Measurements from ENCODE around the gene ST3GAL3. TPM values are rescaled to one million over a fixed set of nuclear protein-coding genes. Genes with fewer than 3 reads are reported as not detected.
A peak's percentile ranks its signal among the peaks of the same experiment; 100 is the strongest.

ST3GAL3 gene
- total and polyA plus RNA-seq, 10 of the 15 experiments (the other 5 are each of a cell fraction or from before 2014, with no cell fraction given) = 1.2 to 19.3 (median 11.0) TPM

DNA sequence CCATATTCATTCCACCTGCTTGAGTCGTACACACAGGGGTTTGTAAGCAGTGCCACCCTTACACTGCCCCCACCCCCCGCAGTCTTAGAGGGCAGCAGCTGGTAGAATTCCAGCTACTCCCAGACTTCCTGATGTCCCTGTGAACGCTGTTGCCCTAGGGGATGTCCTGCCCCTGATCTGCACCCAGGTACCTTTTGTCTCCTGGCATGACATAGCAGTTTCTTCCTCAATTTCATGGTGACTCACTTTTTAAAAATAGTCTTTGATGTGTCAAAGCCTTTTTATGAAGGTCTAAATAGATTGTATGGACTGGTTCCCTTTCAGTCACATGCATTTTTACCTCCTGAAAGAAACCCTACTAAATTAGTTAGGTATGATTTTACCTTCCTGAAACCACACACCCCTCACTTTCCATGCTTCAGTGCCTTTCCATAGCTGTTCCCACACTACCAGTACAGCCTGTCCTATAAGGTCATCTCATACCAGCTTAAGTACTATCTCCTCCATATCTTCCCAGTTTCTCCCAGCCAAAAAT is 76.4 kb downstream of the ST3GAL3 start (continued):
- TF ChIP-seq, protein P1, sequence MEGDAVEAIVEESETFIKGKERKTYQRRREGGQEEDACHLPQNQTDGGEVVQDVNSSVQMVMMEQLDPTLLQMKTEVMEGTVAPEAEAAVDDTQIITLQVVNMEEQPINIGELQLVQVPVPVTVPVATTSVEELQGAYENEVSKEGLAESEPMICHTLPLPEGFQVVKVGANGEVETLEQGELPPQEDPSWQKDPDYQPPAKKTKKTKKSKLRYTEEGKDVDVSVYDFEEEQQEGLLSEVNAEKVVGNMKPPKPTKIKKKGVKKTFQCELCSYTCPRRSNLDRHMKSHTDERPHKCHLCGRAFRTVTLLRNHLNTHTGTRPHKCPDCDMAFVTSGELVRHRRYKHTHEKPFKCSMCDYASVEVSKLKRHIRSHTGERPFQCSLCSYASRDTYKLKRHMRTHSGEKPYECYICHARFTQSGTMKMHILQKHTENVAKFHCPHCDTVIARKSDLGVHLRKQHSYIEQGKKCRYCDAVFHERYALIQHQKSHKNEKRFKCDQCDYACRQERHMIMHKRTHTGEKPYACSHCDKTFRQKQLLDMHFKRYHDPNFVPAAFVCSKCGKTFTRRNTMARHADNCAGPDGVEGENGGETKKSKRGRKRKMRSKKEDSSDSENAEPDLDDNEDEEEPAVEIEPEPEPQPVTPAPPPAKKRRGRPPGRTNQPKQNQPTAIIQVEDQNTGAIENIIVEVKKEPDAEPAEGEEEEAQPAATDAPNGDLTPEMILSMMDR (IDR thresholded peaks at IDR 0.05 in 2 of 3, conservative IDR thresholded peaks at IDR 0.05 in 1 of 3; ENCODE audit: control insufficient read depth in 2 of 3, extremely low read depth in 1 of 3, insufficient read depth in 1 of 3, low read depth in 3 of 3, low read length in 3 of 3) = no peak
- TF ChIP-seq BHLHE40 (IDR thresholded peaks at IDR 0.05; ENCODE audit: borderline replicate concordance in 1 of 2, low read depth in 2 of 2, low read length in 1 of 2) (peak; percentile 60 to 71), ATF7 (IDR thresholded peaks at IDR 0.05; ENCODE audit: low read depth) (peak; percentile 79), JUND (IDR thresholded peaks at IDR 0.05; ENCODE audit: low read depth, low read length) (no peak), JUNB (IDR thresholded peaks at IDR 0.05) (peak; percentile 60; the same call in 1 of the 2 replicates), HDGF (IDR thresholded peaks at IDR 0.05) (no peak), NR2C2 (IDR thresholded peaks at IDR 0.05; ENCODE audit: borderline replicate concordance, control insufficient read depth, insufficient read length, low read depth) (no peak), ZNF384 (IDR thresholded peaks at IDR 0.05; ENCODE audit: borderline replicate concordance, low read depth, low read length) (no peak), FOXM1 (IDR thresholded peaks at IDR 0.05; ENCODE audit: low read depth, low read length) (peak; percentile 66; the same call in 1 of the 2 replicates), EED (IDR thresholded peaks at IDR 0.05; ENCODE audit: low read depth) (peak; percentile 92), SREBF2 (IDR thresholded peaks at IDR 0.05; ENCODE audit: low read length) (no peak), MEF2A (IDR thresholded peaks at IDR 0.05; ENCODE audit: insufficient read depth, low read depth, low read length) (peak; percentile 81), EP300 (IDR thresholded peaks at IDR 0.05; ENCODE audit: borderline replicate concordance in 1 of 2, control insufficient read depth in 1 of 2, low read depth in 2 of 2, low read length in 2 of 2) (peak in 1 of 2 experiments; percentile 59; a peak in 2 of 4 replicates), NFXL1 (IDR thresholded peaks at IDR 0.05; ENCODE audit: borderline replicate concordance) (no peak), IKZF1 (conservative IDR thresholded peaks at IDR 0.05) (peak; percentile 89), STAT3 (IDR thresholded peaks at IDR 0.05; ENCODE audit: low read depth, low read length) (0 out of 2 replicates have a peak, but pooled peaks have one; percentile 43)
- TF ChIP-seq, protein P2, sequence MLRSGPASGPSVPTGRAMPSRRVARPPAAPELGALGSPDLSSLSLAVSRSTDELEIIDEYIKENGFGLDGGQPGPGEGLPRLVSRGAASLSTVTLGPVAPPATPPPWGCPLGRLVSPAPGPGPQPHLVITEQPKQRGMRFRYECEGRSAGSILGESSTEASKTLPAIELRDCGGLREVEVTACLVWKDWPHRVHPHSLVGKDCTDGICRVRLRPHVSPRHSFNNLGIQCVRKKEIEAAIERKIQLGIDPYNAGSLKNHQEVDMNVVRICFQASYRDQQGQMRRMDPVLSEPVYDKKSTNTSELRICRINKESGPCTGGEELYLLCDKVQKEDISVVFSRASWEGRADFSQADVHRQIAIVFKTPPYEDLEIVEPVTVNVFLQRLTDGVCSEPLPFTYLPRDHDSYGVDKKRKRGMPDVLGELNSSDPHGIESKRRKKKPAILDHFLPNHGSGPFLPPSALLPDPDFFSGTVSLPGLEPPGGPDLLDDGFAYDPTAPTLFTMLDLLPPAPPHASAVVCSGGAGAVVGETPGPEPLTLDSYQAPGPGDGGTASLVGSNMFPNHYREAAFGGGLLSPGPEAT (IDR thresholded peaks at IDR 0.05; ENCODE audit: low read depth) = peak; percentile 80
- TF ChIP-seq, protein P3, sequence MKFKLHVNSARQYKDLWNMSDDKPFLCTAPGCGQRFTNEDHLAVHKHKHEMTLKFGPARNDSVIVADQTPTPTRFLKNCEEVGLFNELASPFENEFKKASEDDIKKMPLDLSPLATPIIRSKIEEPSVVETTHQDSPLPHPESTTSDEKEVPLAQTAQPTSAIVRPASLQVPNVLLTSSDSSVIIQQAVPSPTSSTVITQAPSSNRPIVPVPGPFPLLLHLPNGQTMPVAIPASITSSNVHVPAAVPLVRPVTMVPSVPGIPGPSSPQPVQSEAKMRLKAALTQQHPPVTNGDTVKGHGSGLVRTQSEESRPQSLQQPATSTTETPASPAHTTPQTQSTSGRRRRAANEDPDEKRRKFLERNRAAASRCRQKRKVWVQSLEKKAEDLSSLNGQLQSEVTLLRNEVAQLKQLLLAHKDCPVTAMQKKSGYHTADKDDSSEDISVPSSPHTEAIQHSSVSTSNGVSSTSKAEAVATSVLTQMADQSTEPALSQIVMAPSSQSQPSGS (IDR thresholded peaks at IDR 0.05; ENCODE audit: low read length) = peak; percentile 68; the same call in 1 of the 2 replicates

All from GM12878 (cell line).